OCI-LY3 (cell line): Measurements from ENCODE around the gene PAM.

Experiments used
- H2AFZ ChIP-seq: fragments of 200-600, 300-600 bp; shearing (Covaris generic); 2 replicates; pipeline ENCODE4 v1.6.0; 2014; ENCODE audit warnings: antibody characterized with exemption, low read depth, low read length
- H3K27ac ChIP-seq: fragments of 200-600, 300-600 bp; sonication (generic); 2 replicates; pipeline ENCODE4 v1.5.1; 2014; ENCODE audit warnings: mild to moderate bottlenecking, low read length, moderate library complexity, mixed read lengths
- H3K27me3 ChIP-seq: fragments of 200-600, 300-600 bp; sonication (generic); 2 replicates; pipeline ENCODE4 v1.6.1; 2014; ENCODE audit warnings: low read depth, low read length, mixed read lengths
- H3K36me3 ChIP-seq: fragments of 200-600, 300-600 bp; sonication (generic); replicated peaks from 2 replicates; pipeline ENCODE3; 2014; ENCODE audit warnings: low read depth, low read length, mixed read lengths
- H3K4me1 ChIP-seq: fragments of 300-600, 200-600 bp; sonication (generic); 2 replicates; pipeline ENCODE4 v1.6.1; 2014; ENCODE audit warnings: low read length, mixed read lengths
- H3K4me2 ChIP-seq: fragments of 200-600, 300-600 bp; sonication (generic); 2 replicates; pipeline ENCODE4 v1.6.1; 2014; ENCODE audit warnings: low read length, mixed read lengths
- H3K4me3 ChIP-seq: fragments of 300-600, 200-600 bp; sonication (generic); 2 replicates; pipeline ENCODE4 v1.5.1; 2014; ENCODE audit warnings: antibody characterized with exemption, mild to moderate bottlenecking, low read length, moderate library complexity
- H3K79me2 ChIP-seq: fragments of 300-600, 200-600 bp; shearing (Covaris generic); 2 replicates; pipeline ENCODE4 v1.6.1; 2014; ENCODE audit warnings: mild to moderate bottlenecking, low read length, mixed read lengths
- H3K9ac ChIP-seq: fragments of 300-600, 200-600 bp; shearing (Covaris generic); 2 replicates; pipeline ENCODE4 v1.6.0; 2014; ENCODE audit warnings: mild to moderate bottlenecking, low read length, moderate library complexity
- H3K9me3 ChIP-seq: fragments of 200-600, 300-600 bp; shearing (Covaris generic); 2 replicates; pipeline ENCODE4 v1.6.1; 2014; ENCODE audit warnings: low read length, mixed read lengths; ENCODE audit not compliant: insufficient read depth
- H4K20me1 ChIP-seq: fragments of 200-600, 300-600 bp; sonication (generic); 2 replicates; pipeline ENCODE4 v1.6.1; 2016; ENCODE audit warnings: low read length, mixed read lengths; ENCODE audit not compliant: insufficient read depth
- CTCF ChIP-seq: fragments of 200-600, 300-600 bp; sonication (generic); IDR thresholded peaks from 2 replicates; pipeline ENCODE4 v1.5.1; 2014; ENCODE audit warnings: antibody characterized with exemption, low read length, low read depth
- EZH2phosphoT487 ChIP-seq: fragments of 200-600 bp; shearing (Covaris generic); IDR thresholded peaks from 2 replicates; pipeline ENCODE4 v1.6.1; 2018; ENCODE audit warnings: antibody characterized with exemption, mixed run types, low read depth

Gene PAM

GRCh38 chr5:102794677-102795331 is 39.7 kb downstream of the PAM start:
- Histone ChIP-seq H3K27me3 (no peaks in the 10 kb centered on the region), H4K20me1 (no peaks in the 10 kb centered on the region; the same call in none of the 2 replicates), H2AFZ (no peak overlapping the region), H3K27ac (no peak overlapping the region), H3K4me3 (no peak overlapping the region), H3K9me3 (no peaks in the 10 kb centered on the region), H3K4me2 (no peak overlapping the region), H3K79me2 (no peaks in the 10 kb centered on the region), H3K9ac (no peak overlapping the region), H3K4me1 (no peaks in the 10 kb centered on the region), H3K36me3 (no peaks in the 10 kb centered on the region)
- TF ChIP-seq CTCF, result no peak
- TF ChIP-seq EZH2phosphoT487, result no peak

- H3K4me3 ChIP-seq, result no peak overlapping the region
- no peaks in the 10 kb centered on the region for H3K36me3 ChIP-seq
- no peaks in the 10 kb centered on the region for H3K79me2 ChIP-seq
- no peaks in the 10 kb centered on the region for H3K9me3 ChIP-seq
- H3K27ac ChIP-seq, result no peak overlapping the region
- no peak overlapping the region for H3K9ac ChIP-seq
- H3K4me2 ChIP-seq, result no peak overlapping the region
- H3K27me3 ChIP-seq, result no peaks in the 10 kb centered on the region
- no peaks in the 10 kb centered on the region for H3K4me1 ChIP-seq
- no peak overlapping the region for H2AFZ ChIP-seq
- TF ChIP-seq CTCF (no peak), EZH2phosphoT487 (no peak)
- no peaks in the 10 kb centered on the region; the same call in none of the 2 replicates for H4K20me1 ChIP-seq
Measured at GRCh38 chr5:102795526-102795925, 40.4 kb downstream of the PAM start.

GRCh38 chr5:102796009-102796408 is 40.9 kb downstream of the PAM start:
- Histone ChIP-seq H3K79me2 (no peaks in the 10 kb centered on the region), H3K4me2 (no peak overlapping the region), H3K9ac (no peak overlapping the region), H3K4me1 (no peaks in the 10 kb centered on the region), H3K9me3 (no peaks in the 10 kb centered on the region), H3K36me3 (no peaks in the 10 kb centered on the region), H2AFZ (no peak overlapping the region), H3K27ac (no peak overlapping the region), H4K20me1 (no peaks in the 10 kb centered on the region; the same call in none of the 2 replicates), H3K4me3 (no peak overlapping the region), H3K27me3 (no peaks in the 10 kb centered on the region)
- TF ChIP-seq EZH2phosphoT487 (no peak), CTCF (no peak)

- Histone ChIP-seq H2AFZ (no peak overlapping the region), H3K9me3 (no peaks in the 10 kb centered on the region), H3K79me2 (no peaks in the 10 kb centered on the region), H3K36me3 (no peaks in the 10 kb centered on the region), H3K27ac (no peak overlapping the region), H3K4me1 (no peaks in the 10 kb centered on the region), H3K9ac (no peak overlapping the region), H4K20me1 (no peaks in the 10 kb centered on the region; the same call in none of the 2 replicates), H3K4me3 (no peak overlapping the region), H3K4me2 (no peak overlapping the region), H3K27me3 (no peaks in the 10 kb centered on the region)
- TF ChIP-seq EZH2phosphoT487, result no peak
Measured at GRCh38 chr5:102796498-102796897, 41.4 kb downstream of the PAM start.
